ENCODE results near the gene DZIP3.

DNA sequence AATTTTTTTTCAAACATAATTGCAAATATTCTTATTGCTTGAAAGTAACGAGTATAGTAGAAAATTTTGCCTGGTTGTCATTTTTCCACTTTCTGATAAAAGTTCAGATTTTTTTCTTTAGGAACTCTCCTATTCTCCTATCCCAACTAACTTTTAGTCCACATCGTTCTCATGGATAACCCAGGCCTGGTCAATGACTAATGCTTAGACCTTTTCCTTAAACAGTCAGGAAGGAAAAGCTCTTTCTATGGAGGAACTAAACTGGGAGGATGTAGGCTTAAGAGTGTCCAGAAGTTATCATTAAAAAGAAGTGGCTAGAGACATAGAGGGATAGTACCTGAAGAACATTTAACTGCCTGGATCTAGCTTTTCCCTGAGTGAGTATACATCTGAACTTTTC is 27.0 kb upstream of the DZIP3 start:
- TF ChIP-seq, protein P1, sequence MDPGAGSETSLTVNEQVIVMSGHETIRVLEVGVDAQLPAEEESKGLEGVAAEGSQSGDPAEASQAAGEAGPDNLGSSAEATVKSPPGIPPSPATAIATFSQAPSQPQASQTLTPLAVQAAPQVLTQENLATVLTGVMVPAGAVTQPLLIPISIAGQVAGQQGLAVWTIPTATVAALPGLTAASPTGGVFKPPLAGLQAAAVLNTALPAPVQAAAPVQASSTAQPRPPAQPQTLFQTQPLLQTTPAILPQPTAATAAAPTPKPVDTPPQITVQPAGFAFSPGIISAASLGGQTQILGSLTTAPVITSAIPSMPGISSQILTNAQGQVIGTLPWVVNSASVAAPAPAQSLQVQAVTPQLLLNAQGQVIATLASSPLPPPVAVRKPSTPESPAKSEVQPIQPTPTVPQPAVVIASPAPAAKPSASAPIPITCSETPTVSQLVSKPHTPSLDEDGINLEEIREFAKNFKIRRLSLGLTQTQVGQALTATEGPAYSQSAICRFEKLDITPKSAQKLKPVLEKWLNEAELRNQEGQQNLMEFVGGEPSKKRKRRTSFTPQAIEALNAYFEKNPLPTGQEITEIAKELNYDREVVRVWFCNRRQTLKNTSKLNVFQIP (CRISPR knock-in tag; IDR thresholded peaks at IDR 0.05; ENCODE audit: borderline replicate concordance, low read depth) = no peak
- TF ChIP-seq, protein P2, sequence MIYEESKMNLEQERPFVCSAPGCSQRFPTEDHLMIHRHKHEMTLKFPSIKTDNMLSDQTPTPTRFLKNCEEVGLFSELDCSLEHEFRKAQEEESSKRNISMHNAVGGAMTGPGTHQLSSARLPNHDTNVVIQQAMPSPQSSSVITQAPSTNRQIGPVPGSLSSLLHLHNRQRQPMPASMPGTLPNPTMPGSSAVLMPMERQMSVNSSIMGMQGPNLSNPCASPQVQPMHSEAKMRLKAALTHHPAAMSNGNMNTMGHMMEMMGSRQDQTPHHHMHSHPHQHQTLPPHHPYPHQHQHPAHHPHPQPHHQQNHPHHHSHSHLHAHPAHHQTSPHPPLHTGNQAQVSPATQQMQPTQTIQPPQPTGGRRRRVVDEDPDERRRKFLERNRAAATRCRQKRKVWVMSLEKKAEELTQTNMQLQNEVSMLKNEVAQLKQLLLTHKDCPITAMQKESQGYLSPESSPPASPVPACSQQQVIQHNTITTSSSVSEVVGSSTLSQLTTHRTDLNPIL (CRISPR knock-in tag; IDR thresholded peaks at IDR 0.05; ENCODE audit: low read depth) = no peak
- TF ChIP-seq, protein P3, sequence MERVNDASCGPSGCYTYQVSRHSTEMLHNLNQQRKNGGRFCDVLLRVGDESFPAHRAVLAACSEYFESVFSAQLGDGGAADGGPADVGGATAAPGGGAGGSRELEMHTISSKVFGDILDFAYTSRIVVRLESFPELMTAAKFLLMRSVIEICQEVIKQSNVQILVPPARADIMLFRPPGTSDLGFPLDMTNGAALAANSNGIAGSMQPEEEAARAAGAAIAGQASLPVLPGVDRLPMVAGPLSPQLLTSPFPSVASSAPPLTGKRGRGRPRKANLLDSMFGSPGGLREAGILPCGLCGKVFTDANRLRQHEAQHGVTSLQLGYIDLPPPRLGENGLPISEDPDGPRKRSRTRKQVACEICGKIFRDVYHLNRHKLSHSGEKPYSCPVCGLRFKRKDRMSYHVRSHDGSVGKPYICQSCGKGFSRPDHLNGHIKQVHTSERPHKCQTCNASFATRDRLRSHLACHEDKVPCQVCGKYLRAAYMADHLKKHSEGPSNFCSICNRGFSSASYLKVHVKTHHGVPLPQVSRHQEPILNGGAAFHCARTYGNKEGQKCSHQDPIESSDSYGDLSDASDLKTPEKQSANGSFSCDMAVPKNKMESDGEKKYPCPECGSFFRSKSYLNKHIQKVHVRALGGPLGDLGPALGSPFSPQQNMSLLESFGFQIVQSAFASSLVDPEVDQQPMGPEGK (CRISPR knock-in tag; IDR thresholded peaks at IDR 0.05; ENCODE audit: borderline replicate concordance) = no peak
- TF ChIP-seq SNAI2 (CRISPR knock-in tag; IDR thresholded peaks at IDR 0.05) (no peak), ZC3H10 (CRISPR knock-in tag; IDR thresholded peaks at IDR 0.05) (no peak), RARB (CRISPR knock-in tag; IDR thresholded peaks at IDR 0.05) (no peak), ESRRG (CRISPR knock-in tag; IDR thresholded peaks at IDR 0.05) (no peak), GLIS3 (CRISPR knock-in tag; IDR thresholded peaks at IDR 0.05) (no peak), ARNTL (CRISPR knock-in tag; IDR thresholded peaks at IDR 0.05; ENCODE audit: borderline replicate concordance, low read depth) (no peak), ZNF565 (CRISPR knock-in tag; conservative IDR thresholded peaks at IDR 0.05; ENCODE audit: low read depth) (no peak), TCF4 (CRISPR knock-in tag; IDR thresholded peaks at IDR 0.05; ENCODE audit: borderline replicate concordance) (no peak)
